GM12878 (cell line): ENCODE measurements around the gene PKD1. TPM values are rescaled to one million over a fixed set of nuclear protein-coding genes. Genes with fewer than 3 reads are reported as not detected.

ENCODE experiments used
- ATAC-seq: fragments of 200-7000 bp; cut with Tn5 transposase; 3 replicates; pipeline ENCODE4 v1.9.1; 2020; ENCODE audit warnings: mild to moderate bottlenecking, moderate library complexity
- BruUV-seq: library from RNA; stranded (reverse); fragments of 400-500 nt; replicated peaks from 2 replicates; lab custom pipeline; 2021; lab: Mats Ljungman, UMichigan
- CTCF ChIA-PET: fragments of 300-600 bp; sonication (Branson Sonifier 250); formaldehyde crosslinking; extraction: SDS; loops from one replicate; lab custom pipeline; 2021; ENCODE audit warnings: inconsistent platforms; lab: Yijun Ruan, JAX
- POLR2A ChIA-PET: fragments of 350-600 bp; formaldehyde crosslinking; extraction: SDS; loops from one replicate; lab custom pipeline; 2021; ENCODE audit warnings: inconsistent platforms; lab: Charles Lee
- RAD21 ChIA-PET: fragments of 300-600 bp; sonication (Branson Sonifier 250); formaldehyde crosslinking; loops from one replicate; lab custom pipeline; 2023; ENCODE audit warnings: antibody characterized with exemption; ENCODE audit not compliant: unreplicated experiment; lab: Charles Lee
- SMC1A ChIA-PET: fragments of 300-600 bp; sonication (Branson Sonifier 250); formaldehyde crosslinking; loops from one replicate; lab custom pipeline; 2023; ENCODE audit not compliant: unreplicated experiment, uncharacterized antibody; lab: Charles Lee
- DNase-seq: peaks from one replicate; pipeline ENCODE4 v3.0.0-alpha.2; 2011; ENCODE audit warnings: low read depth, low spot score
- FAIRE-seq: peaks from 3 replicates; lab custom pipeline; 2011; peaks lifted over from hg19 to GRCh38; lab: Jason Lieb, UNC
- H2AFZ ChIP-seq: 2 replicates; pipeline ENCODE4 v1.6.0; 2011; ENCODE audit warnings: low read depth, low read length, control low read depth; ENCODE audit not compliant: control insufficient read depth
- H3K27ac ChIP-seq: 2 replicates; pipeline ENCODE4 v1.5.1; 2011; ENCODE audit warnings: control low read depth; ENCODE audit not compliant: control insufficient read depth, insufficient read depth
- H3K27me3 ChIP-seq, 2 experiments: replicated peaks in 1 of 2; 2 replicates each; pipeline versions ENCODE4 v1.6.0 to v1.6.1; 2011; ENCODE audit warnings: low read length in 1 of 2; ENCODE audit not compliant: control insufficient read depth in 2 of 2, insufficient read depth in 2 of 2
- H3K36me3 ChIP-seq, 2 experiments: 2 replicates each; pipeline ENCODE4 v1.5.1; 2011; ENCODE audit warnings: low read length in 1 of 2; ENCODE audit not compliant: control insufficient read depth in 2 of 2, insufficient read depth in 2 of 2
- H3K4me1 ChIP-seq: 2 replicates; pipeline ENCODE4 v1.6.1; 2011; ENCODE audit warnings: mild to moderate bottlenecking, low read length, moderate library complexity, mixed read lengths; ENCODE audit not compliant: control insufficient read depth, insufficient read depth
- H3K4me2 ChIP-seq: 2 replicates; pipeline ENCODE4 v1.6.0; 2011; ENCODE audit warnings: control low read depth; ENCODE audit not compliant: control insufficient read depth, insufficient read depth
- H3K4me3 ChIP-seq: fragments of 200-600 bp; sonication (generic); 2 replicates; pipeline ENCODE4 v1.5.1; 2016
- H3K79me2 ChIP-seq: 2 replicates; pipeline ENCODE4 v1.6.0; 2011; ENCODE audit warnings: low read length; ENCODE audit not compliant: control insufficient read depth, insufficient read depth
- H3K9ac ChIP-seq: 2 replicates; pipeline ENCODE4 v1.8.0; 2011; ENCODE audit warnings: low read length, control low read depth, mixed read lengths; ENCODE audit not compliant: control insufficient read depth, insufficient read depth
- H3K9me3 ChIP-seq: replicated peaks from 3 replicates; pipeline ENCODE4 v1.5.1; 2011; ENCODE audit warnings: mild to moderate bottlenecking, low read length; ENCODE audit not compliant: control insufficient read depth, insufficient read depth
- H4K20me1 ChIP-seq: 2 replicates; pipeline ENCODE4 v1.6.0; 2011; ENCODE audit not compliant: control insufficient read depth, insufficient read depth
- ATF3 ChIP-seq: IDR thresholded peaks from 2 replicates; pipeline ENCODE4 v1.6.1; 2011; ENCODE audit warnings: low read depth, mild to moderate bottlenecking, low read length, moderate library complexity, borderline replicate concordance; ENCODE audit errors: extremely low read depth
- CEBPZ ChIP-seq: fragments of 150-350 bp; IDR thresholded peaks from 2 replicates; pipeline ENCODE4 v1.6.1; 2016; ENCODE audit warnings: low read depth, low read length
- E2F4 ChIP-seq: IDR thresholded peaks from 2 replicates; pipeline ENCODE4 v1.6.1; 2012; ENCODE audit warnings: low read depth, low read length, improper control_type of control experiment
- IKZF2 ChIP-seq, 2 experiments: fragments of 450-650 bp; IDR thresholded peaks; 2 replicates each; pipeline ENCODE4 v1.6.1; 2017; ENCODE audit warnings: mild to moderate bottlenecking in 2 of 2, moderate library complexity in 2 of 2
- MLLT1 ChIP-seq: fragments of 450-650 bp; IDR thresholded peaks from 2 replicates; pipeline ENCODE4 v1.6.1; 2016; ENCODE audit warnings: mild to moderate bottlenecking
- PBX3 ChIP-seq: IDR thresholded peaks from 2 replicates; pipeline ENCODE4 v1.6.1; 2011; ENCODE audit warnings: mild to moderate bottlenecking, low read depth, low read length, moderate library complexity; ENCODE audit not compliant: insufficient replicate concordance
- POLR2A ChIP-seq: IDR thresholded peaks from 2 replicates; pipeline ENCODE4 v1.6.1; 2011; ENCODE audit warnings: low read depth, mild to moderate bottlenecking, low read length
- RAD51 ChIP-seq: fragments of 450-650 bp; IDR thresholded peaks from 2 replicates; pipeline ENCODE4 v1.6.1; 2016; ENCODE audit warnings: moderate library complexity, mild to moderate bottlenecking, inconsistent platforms
- SMC3 ChIP-seq: IDR thresholded peaks from 2 replicates; pipeline ENCODE4 v1.6.1; 2011; ENCODE audit warnings: low read length, improper control_type of control experiment, borderline replicate concordance
- ZBED1 ChIP-seq: IDR thresholded peaks from 2 replicates; pipeline ENCODE4 v1.6.1; 2016; ENCODE audit warnings: borderline replicate concordance
- WGBS: methylation state at CpG from one replicate; pipeline ENCODE4 v1.1.6; 2016; ENCODE audit warnings: low lambda C conversion rate; ENCODE audit not compliant: insufficient replicate concordance, insufficient coverage; ENCODE audit errors: missing lambda C conversion rate; 5-methylcytosine and 5-hydroxymethylcytosine counted together
- in situ Hi-C: fragments of 300-500 bp; cut with MboI; formaldehyde crosslinking; loops from 9 replicates; pipeline ENCODE4 v1.14.3; 2018; ENCODE audit warnings: mixed read lengths
- intact Hi-C: fragments of 100-400 bp; cut with micrococcal nuclease; formaldehyde crosslinking; loops from one replicate; pipeline ENCODE4 v1.14.2; 2022; ENCODE audit not compliant: unreplicated experiment
- polyA plus RNA-seq, 11 experiments: library from polyadenylated mRNA; depleted of rRNA in 4 of 11; unstranded in 6 of 11; stranded (reverse) in 5 of 11; fragments of >200 nt; fragmentation: Nextera tagmentation in 4 of 11; fragmentation: Illumina TruSeq in 1 of 11; extraction: Ambion mirVana in 4 of 11; extraction: Trizol in 1 of 11; gene quantifications; 1 replicate in 1 of 11; 2 replicates in 10 of 11; pipeline versions ENCODE4 v1.2.1 to v1.2.3, GENCODE V29; 2011 to 2016; ENCODE audit warnings: inconsistent platforms in 2 of 11, missing spikeins in 2 of 11, low read depth in 1 of 11
- total RNA-seq, 4 experiments: library from RNA; depleted of rRNA in 3 of 4; stranded (reverse); fragments of >200 nt in 3 of 4; fragmentation: Illumina TruSeq in 1 of 4; extraction: Trizol in 1 of 4; gene quantifications; 2 replicates each; pipeline versions ENCODE4 v1.2.1 to v1.2.3, GENCODE V29; 2013 to 2021

The PKD1 gene
- total and polyA plus RNA-seq, 10 of the 15 experiments (the other 5 are each of a cell fraction or from before 2014, with no cell fraction given), result 0.11 to 62.0 (median 6.1) TPM

GRCh38 chr16:2092866-2093265, 42.8 kb downstream of the PKD1 start:
- in situ Hi-C loops (no loop called here), intact Hi-C loops (no loop called here)
- Histone ChIP-seq H3K4me2 (no peak overlapping the region), H3K27me3 (no peaks in the 10 kb centered on the region), H3K9ac (no peak overlapping the region), H3K27ac (no peak overlapping the region), H3K4me1 (no peaks in the 10 kb centered on the region), H2AFZ (no peak overlapping the region), H3K9me3 (no peaks in the 10 kb centered on the region), H3K4me3 (no peak overlapping the region), H3K79me2 (no peaks in the 10 kb centered on the region), H4K20me1 (no peaks in the 10 kb centered on the region), H3K36me3 (peaks cover 3 to 4% of the 10 kb centered on the region in 2 experiments; a peak in 3 of 4 replicates)
- no peak for DNase-seq
- no TSS peak for BruUV-seq
- TF ChIP-seq E2F4 (no peak), PBX3 (no peak), POLR2A (0 out of 2 replicates have a peak, but pooled peaks have one; percentile 41)
- 83% methylated on average over 13 of the region's 13 CpGs for WGBS
- ATAC-seq, result no peak
- ChIA-PET RAD21 (no interaction called here), CTCF (interaction anchor here (3.1 kb wide), 1 partner anchor 47 kb away, joined by 9 read pairs; no protein-coding TSS in a partner anchor), SMC1A (no interaction called here), POLR2A (no interaction called here)
- no peak for FAIRE-seq

- no peak for FAIRE-seq
- no TSS peak for BruUV-seq
- TF ChIP-seq ATF3, result no peak
- no peak for TF ChIP-seq RAD51
- no peak for TF ChIP-seq IKZF2 (IDR thresholded peaks at IDR 0.05)
- TF ChIP-seq CEBPZ, result no peak
- TF ChIP-seq MLLT1, result no peak
- no peak for TF ChIP-seq ZBED1
- TF ChIP-seq SMC3, result no peak
Observed at GRCh38 chr16:2092256-2092620, 43.5 kb downstream of the PKD1 start.

More at GRCh38 chr16:2092256-2092620, 43.5 kb downstream of the PKD1 start:
- no peak overlapping the region for H2AFZ ChIP-seq
- H3K9me3 ChIP-seq, result no peaks in the 10 kb centered on the region
- ChIA-PET RAD21 (interaction anchor here (0.5 kb wide), 1 partner anchor 71 kb away, joined by 3 read pairs; no protein-coding TSS in a partner anchor), CTCF (interaction anchor here (3.1 kb wide), 1 partner anchor 48 kb away, joined by 9 read pairs; no protein-coding TSS in a partner anchor), POLR2A (no interaction called here), SMC1A (no interaction called here)
- no peaks in the 10 kb centered on the region for H3K79me2 ChIP-seq
- H3K4me3 ChIP-seq, result no peak overlapping the region
- H3K4me1 ChIP-seq, result no peaks in the 10 kb centered on the region
- WGBS, result 84% methylated on average over 16 of the region's 16 CpGs
- H3K27me3 ChIP-seq, result no peaks in the 10 kb centered on the region
- in situ Hi-C loops, result no loop called here
- peaks cover 3 to 4% of the 10 kb centered on the region in 2 experiments; a peak in 3 of 4 replicates for H3K36me3 ChIP-seq
- H3K4me2 ChIP-seq, result no peak overlapping the region
- DNase-seq (no peak), ATAC-seq (no peak)
- no peak overlapping the region for H3K9ac ChIP-seq
- no peaks in the 10 kb centered on the region for H4K20me1 ChIP-seq
- intact Hi-C loops, result no loop called here
- H3K27ac ChIP-seq, result no peak overlapping the region
